Peyer's patch (tissue), 4 donors: ENCODE results near the gene HOXD1.

Experiments used
- CTCF ChIP-seq, 6 experiments: fragments of 450-650 bp in 4 of 6; fragments of 200-600 bp in 2 of 6; sonication (generic) in 1 of 6; IDR thresholded peaks; one replicate each; pipeline ENCODE4 v1.5.1; 2017 to 2019; ENCODE audit warnings: antibody characterized with exemption in 6 of 6, mild to moderate bottlenecking in 3 of 6, moderate library complexity in 1 of 6
- POLR2A ChIP-seq, 2 donors: fragments of 450-650 bp; IDR thresholded peaks; one replicate each; pipeline ENCODE4 v1.5.1; 2017; ENCODE audit warnings: antibody characterized with exemption in 2 of 2, mild to moderate bottlenecking in 2 of 2, moderate library complexity in 2 of 2

GRCh38 chr2:176202491-176202890 lies 14.0 kb downstream of the HOXD1 start:
- TF ChIP-seq CTCF (IDR thresholded peaks at IDR 0.05) (no peak), POLR2A (IDR thresholded peaks at IDR 0.05) (no peak)
